K562 (cell line): ENCODE measurements around the gene TAS2R19. TPM values are rescaled to one million over a fixed set of nuclear protein-coding genes. Genes with fewer than 3 reads are reported as not detected.
"Not testable (repeated sequence)": the region's sequence is repeated elsewhere in the genome, so short reads cannot be mapped to it uniquely, and the experiment has no call there.

Experiments used
- ATAC-seq: fragments of 200-7000 bp; cut with Tn5 transposase; 3 replicates; pipeline ENCODE4 v1.9.1; 2020; ENCODE audit warnings: moderate library complexity
- BruUV-seq: library from RNA; stranded (reverse); fragments of 400-500 nt; replicated peaks from 2 replicates; lab custom pipeline; 2021; lab: Mats Ljungman, UMichigan
- CTCF ChIA-PET: fragments of 300-600 bp; formaldehyde crosslinking; extraction: SDS; loops from one replicate; lab custom pipeline; 2021; ENCODE audit warnings: low intra/inter-chr PET ratio; lab: Yijun Ruan, JAX
- POLR2A ChIA-PET: fragments of 300-600, 350-650 bp; sonication (Branson Sonifier 250); formaldehyde crosslinking; extraction: SDS; loops from one replicate; lab custom pipeline; 2021; ENCODE audit warnings: antibody characterized with exemption, inconsistent platforms; lab: Yijun Ruan, JAX
- DNase-seq, 4 experiments: peaks; one replicate each; pipeline versions ENCODE4 v3.0.0 to v3.0.0-alpha.2; 2011 to 2018; ENCODE audit warnings: low spot score in 3 of 4, mixed read lengths in 3 of 4; ENCODE audit errors: extremely low read depth in 1 of 4
- FAIRE-seq: peaks from 2 replicates; lab custom pipeline; 2011; peaks lifted over from hg19 to GRCh38; lab: Jason Lieb, UNC
- H2AFZ ChIP-seq: 2 replicates; pipeline ENCODE4 v1.6.0; 2011; ENCODE audit warnings: low read depth, low read length, control low read depth, inconsistent platforms
- H3K27ac ChIP-seq: fragments of 200-600 bp; 3 replicates; pipeline ENCODE4 v1.8.0; 2011; ENCODE audit warnings: low read depth, mild to moderate bottlenecking, control low read depth, inconsistent platforms, low read length, moderate library complexity, mixed read lengths; ENCODE audit errors: extremely low read depth
- H3K27me3 ChIP-seq, 2 experiments: fragments of 300-600 bp in 1 of 2; 2 replicates in 1 of 2; 3 replicates in 1 of 2; pipeline versions ENCODE4 v1.6.0 to v1.8.0; 2011; ENCODE audit warnings: inconsistent platforms in 2 of 2, low read length in 2 of 2, mild to moderate bottlenecking in 1 of 2, mixed read lengths in 1 of 2, moderate library complexity in 1 of 2; ENCODE audit not compliant: control insufficient read depth in 2 of 2, insufficient read depth in 2 of 2
- H3K36me3 ChIP-seq: fragments of 300-600 bp; 3 replicates; pipeline ENCODE4 v1.8.0; 2011; ENCODE audit warnings: mild to moderate bottlenecking, low read length, inconsistent platforms; ENCODE audit not compliant: control insufficient read depth, insufficient read depth
- H3K4me1 ChIP-seq, 2 experiments: fragments of 200-600 bp in 1 of 2; replicated peaks in 1 of 2; 2 replicates in 1 of 2; 3 replicates in 1 of 2; pipeline versions ENCODE4 v1.5.1 to v1.8.0; 2011; ENCODE audit warnings: inconsistent platforms in 2 of 2, low read length in 2 of 2, mild to moderate bottlenecking in 1 of 2, mixed read lengths in 1 of 2, moderate library complexity in 1 of 2; ENCODE audit not compliant: control insufficient read depth in 2 of 2, insufficient read depth in 2 of 2
- H3K4me2 ChIP-seq: 2 replicates; pipeline ENCODE4 v1.6.1; 2011; ENCODE audit warnings: low read length, control low read depth, inconsistent platforms, mixed read lengths; ENCODE audit not compliant: insufficient read depth
- H3K4me3 ChIP-seq: fragments of 200-600 bp; sonication (generic), shearing (Covaris generic); 2 replicates; pipeline ENCODE4 v1.5.1; 2016; ENCODE audit warnings: control low read depth, inconsistent platforms
- H3K79me2 ChIP-seq: fragments of 200-600 bp; 3 replicates; pipeline ENCODE4 v1.8.0; 2011; ENCODE audit warnings: low read length, inconsistent platforms; ENCODE audit not compliant: control insufficient read depth, insufficient read depth
- H3K9ac ChIP-seq, 2 experiments: 2 replicates each; pipeline versions ENCODE4 v1.6.0 to v1.6.1; 2011; ENCODE audit warnings: low read depth in 2 of 2, low read length in 2 of 2, control low read depth in 1 of 2, inconsistent platforms in 1 of 2, mild to moderate bottlenecking in 1 of 2, mixed read lengths in 1 of 2; ENCODE audit not compliant: insufficient read depth in 1 of 2
- H3K9me1 ChIP-seq: one replicate; pipeline ENCODE4 v1.6.0; 2011; ENCODE audit warnings: inconsistent platforms, mild to moderate bottlenecking, low read length, moderate library complexity; ENCODE audit not compliant: control insufficient read depth, insufficient read depth
- H3K9me3 ChIP-seq: replicated peaks from 2 replicates; pipeline ENCODE4 v1.5.1; 2011; ENCODE audit warnings: low read depth, low read length, inconsistent platforms; ENCODE audit not compliant: control insufficient read depth, insufficient read depth
- H4K20me1 ChIP-seq: replicated peaks from 2 replicates; pipeline ENCODE4 v1.6.1; 2011; ENCODE audit warnings: low read length, inconsistent platforms, mixed read lengths; ENCODE audit not compliant: control insufficient read depth, insufficient read depth
- CHD7 ChIP-seq: fragments of 200-600 bp; sonication (generic); IDR thresholded peaks from one replicate; pipeline ENCODE4 v1.6.1; 2012; ENCODE audit warnings: mild to moderate bottlenecking, low read depth, low read length, inconsistent platforms
- FOXJ2 ChIP-seq: fragments of 200-800 bp; sonication (Bioruptor generic); IDR thresholded peaks from 2 replicates; pipeline ENCODE4 v1.6.1; 2016; ENCODE audit warnings: missing genetic modification characterization, missing compliant biosample characterization
- HNRNPK ChIP-seq: fragments of 200-400 bp; formaldehyde crosslinking; IDR thresholded peaks from one replicate; pipeline ENCODE4 v1.6.1; 2018; ENCODE audit warnings: mild to moderate bottlenecking, low read depth, low read length; ENCODE audit not compliant: poor library complexity, severe bottlenecking
- POLR3G ChIP-seq: IDR thresholded peaks from 2 replicates; pipeline ENCODE4 v1.6.1; 2011; ENCODE audit not compliant: insufficient read length, insufficient replicate concordance; ENCODE audit errors: extremely low read depth
- WGBS: fragments of 100-300 bp; shearing (Covaris generic); methylation state at CpG from one replicate; pipeline ENCODE4 v1.1.6; 2016; ENCODE audit warnings: low coverage, mixed read lengths; ENCODE audit not compliant: insufficient coverage; ENCODE audit errors: missing lambda C conversion rate; 5-methylcytosine and 5-hydroxymethylcytosine counted together
- in situ Hi-C: fragments of 300-500 bp; cut with MboI; formaldehyde crosslinking; loops from 4 replicates; pipeline ENCODE4 v1.15.0; 2018; ENCODE audit warnings: inconsistent platforms, mixed read lengths
- intact Hi-C: fragments of 100-400 bp; cut with micrococcal nuclease; formaldehyde crosslinking; loops from 2 replicates; pipeline ENCODE4 v1.14.2; 2022
- polyA plus RNA-seq, 8 experiments: library from polyadenylated mRNA; depleted of rRNA in 4 of 8; stranded (reverse) in 5 of 8; unstranded in 3 of 8; fragments of >200 nt; fragmentation: Nextera tagmentation in 2 of 8; fragmentation: Illumina TruSeq in 1 of 8; extraction: Ambion mirVana in 2 of 8; extraction: Trizol in 1 of 8; gene quantifications; 2 replicates each; pipeline versions ENCODE4 v1.2.1 to v1.2.3, GENCODE V29; 2011 to 2014; ENCODE audit warnings: inconsistent platforms in 1 of 8, missing spikeins in 1 of 8
- total RNA-seq, 7 experiments: library from RNA; depleted of rRNA in 6 of 7; stranded (reverse); fragments of >200 nt in 6 of 7; fragmentation: Illumina TruSeq in 2 of 7; extraction: Trizol in 2 of 7; gene quantifications; 2 replicates each; pipeline versions ENCODE4 v1.2.1 to v1.2.3, GENCODE V29; 2011 to 2021; ENCODE audit warnings: low replicate concordance in 1 of 7

Gene TAS2R19
- total and polyA plus RNA-seq, 9 of the 15 experiments (the other 6 are each of a cell fraction or from before 2014, with no cell fraction given), result 0.13 to 3.0 (median 0.86) TPM; not detected in 2

- H3K79me2 ChIP-seq, H3K9me3 ChIP-seq, H3K9ac ChIP-seq, CTCF ChIA-PET, H3K27me3 ChIP-seq, POLR2A ChIA-PET, H3K27ac ChIP-seq, FAIRE-seq, BruUV-seq, ATAC-seq, H2AFZ ChIP-seq, intact Hi-C loops, DNase-seq, in situ Hi-C loops, H3K36me3 ChIP-seq, H3K9me1 ChIP-seq, H4K20me1 ChIP-seq, H3K4me2 ChIP-seq, H3K4me1 ChIP-seq, H3K4me3 ChIP-seq: not testable (repeated sequence)
- no CpG with 5 or more reads among the region's 3 CpGs for WGBS
Measured at GRCh38 chr12:11033959-11034358, 11.5 kb upstream of the TAS2R19 start.

GRCh38 chr12:11031307-11031706, 8.9 kb upstream of the TAS2R19 start, which contains the start of gene TAS2R31:
Gene TAS2R31 (minus strand): TSS chr12:11031407. CDS start chr12:11031335, 72 bp downstream.
- Histone ChIP-seq H3K4me2 (no peak within 1 kb of the TSS), H2AFZ (no peak within 1 kb of the TSS), H3K27ac (no peak within 1 kb of the TSS), H3K9me3 (no peaks in the 10 kb centered on the region), H4K20me1 (no peaks in the 10 kb centered on the region), H3K4me3 (no peak within 1 kb of the TSS), H3K36me3 (no peaks in the 10 kb centered on the region), H3K27me3 (no peaks in the 10 kb centered on the region), H3K9me1 (no peaks in the 10 kb centered on the region), H3K4me1 (no peaks in the 10 kb centered on the region), H3K9ac (no peak within 1 kb of the TSS), H3K79me2 (no peaks in the 10 kb centered on the region)
- CTCF ChIA-PET, result interaction anchor here (0.6 kb wide), 1 partner anchor 27 kb away, joined by 3 read pairs; no protein-coding TSS in a partner anchor
- ATAC-seq (no peak), DNase-seq (no peak), FAIRE-seq (no peak)
- POLR2A ChIA-PET, result no interaction called here
- intact Hi-C loops (no loop called here), in situ Hi-C loops (no loop called here)
- WGBS, result 100% methylated on average over 5 of the region's 6 CpGs
- BruUV-seq, result no TSS peak
- no peak for TF ChIP-seq POLR3G
- TF ChIP-seq CHD7, result no peak
- TF ChIP-seq HNRNPK, result no peak
- TF ChIP-seq FOXJ2 (tag), result no peak
